CD4-positive, alpha-beta T cell (primary cell): ENCODE results near the gene SEPTIN8. TPM values are rescaled to one million over a fixed set of nuclear protein-coding genes. Genes with fewer than 3 reads are reported as not detected.

Experiments used
- ATAC-seq: fragments of 200-7000 bp; cut with Tn5 transposase; one replicate; pipeline ENCODE4 v1.10.0; 2022; ENCODE audit warnings: mild to moderate bottlenecking; ENCODE audit not compliant: poor library complexity
- CTCF ChIA-PET: fragments of 350-600 bp; sonication (Branson Sonifier 250); formaldehyde crosslinking; loops from one replicate; lab custom pipeline; 2021; ENCODE audit warnings: antibody characterized with exemption, inconsistent platforms; lab: Charles Lee
- POLR2A ChIA-PET: fragments of 350-600 bp; sonication (Branson Sonifier 250); formaldehyde crosslinking; loops from one replicate; lab custom pipeline; 2021; ENCODE audit warnings: antibody characterized with exemption, inconsistent platforms; lab: Charles Lee
- DNase-seq, 14 experiments: peaks; one replicate each; pipeline ENCODE4 v3.0.0-alpha.2; 2013 to 2020; ENCODE audit warnings: mixed read lengths in 2 of 14
- H3K27ac ChIP-seq, 2 donors: one replicate each; pipeline versions ENCODE4 v1.5.1 to v1.7.0; 2013; ENCODE audit warnings: low read length in 2 of 2, low read depth in 1 of 2, mild to moderate bottlenecking in 1 of 2
- H3K27me3 ChIP-seq, 2 experiments: 1 replicate in 1 of 2; 2 replicates in 1 of 2; pipeline versions ENCODE4 v1.6.1 to v1.7.0; 2013; ENCODE audit warnings: low read length in 2 of 2, control low read depth in 1 of 2, mild to moderate bottlenecking in 1 of 2, moderate library complexity in 1 of 2; ENCODE audit not compliant: insufficient read depth in 2 of 2, control insufficient read depth in 1 of 2
- H3K36me3 ChIP-seq: one replicate; pipeline ENCODE4 v1.6.1; 2013; ENCODE audit warnings: low read length, control low read depth; ENCODE audit not compliant: insufficient read depth
- H3K4me1 ChIP-seq: one replicate; pipeline ENCODE4 v1.6.1; 2013; ENCODE audit warnings: low read length, control low read depth; ENCODE audit not compliant: insufficient read depth
- H3K4me3 ChIP-seq: one replicate; pipeline ENCODE4 v1.5.1; 2013; ENCODE audit warnings: mild to moderate bottlenecking, low read length, moderate library complexity
- H3K9me3 ChIP-seq, 2 experiments: 1 replicate in 1 of 2; 2 replicates in 1 of 2; pipeline versions ENCODE4 v1.6.1 to v1.7.0; 2013; ENCODE audit warnings: low read length in 2 of 2, mild to moderate bottlenecking in 2 of 2, control low read depth in 1 of 2, moderate library complexity in 1 of 2; ENCODE audit not compliant: control insufficient read depth in 1 of 2, insufficient read depth in 1 of 2
- H3K27ac Mint-ChIP-seq: one replicate; pipeline ENCODE4 v1.8.0; 2020; ENCODE audit warnings: mixed read lengths
- H3K27me3 Mint-ChIP-seq: one replicate; pipeline ENCODE4 v1.8.0; 2021; ENCODE audit warnings: mixed read lengths
- H3K36me3 Mint-ChIP-seq: one replicate; pipeline ENCODE4 v1.8.0; 2021; ENCODE audit warnings: low read depth, mixed read lengths
- H3K4me1 Mint-ChIP-seq: one replicate; pipeline ENCODE4 v1.8.0; 2021; ENCODE audit warnings: low read depth, mixed read lengths
- H3K4me3 Mint-ChIP-seq: one replicate; pipeline ENCODE4 v1.8.0; 2020; ENCODE audit warnings: mild to moderate bottlenecking, mixed read lengths
- H3K9me3 Mint-ChIP-seq: one replicate; pipeline ENCODE4 v1.8.0; 2020; ENCODE audit warnings: mixed read lengths
- intact Hi-C, 2 experiments: fragments of 100-400 bp; cut with DNase I in 1 of 2; cut with micrococcal nuclease in 1 of 2; formaldehyde crosslinking; loops; one replicate each; pipeline versions ENCODE4 v1.15.1 to v1.9.0; 2023 to 2025; cut with DNase I, micrococcal nuclease
- total RNA-seq, 174 experiments: library from RNA in 2 of 174; stranded (reverse) in 2 of 174; gene quantifications; one replicate each; pipeline ENCODE4 v1.2.3 and lab custom pipeline; 2021 to 2026
- TF ChIP-seq, protein P1 (sequence below): fragments of 200-600 bp; IDR thresholded peaks from one replicate; pipeline ENCODE4 v1.8.0; 2022; ENCODE audit warnings: antibody characterized with exemption, mild to moderate bottlenecking

SEPTIN8 gene
- total RNA-seq, 2 experiments from 2014 or later, result 4.4 to 5.3 TPM

DNA sequence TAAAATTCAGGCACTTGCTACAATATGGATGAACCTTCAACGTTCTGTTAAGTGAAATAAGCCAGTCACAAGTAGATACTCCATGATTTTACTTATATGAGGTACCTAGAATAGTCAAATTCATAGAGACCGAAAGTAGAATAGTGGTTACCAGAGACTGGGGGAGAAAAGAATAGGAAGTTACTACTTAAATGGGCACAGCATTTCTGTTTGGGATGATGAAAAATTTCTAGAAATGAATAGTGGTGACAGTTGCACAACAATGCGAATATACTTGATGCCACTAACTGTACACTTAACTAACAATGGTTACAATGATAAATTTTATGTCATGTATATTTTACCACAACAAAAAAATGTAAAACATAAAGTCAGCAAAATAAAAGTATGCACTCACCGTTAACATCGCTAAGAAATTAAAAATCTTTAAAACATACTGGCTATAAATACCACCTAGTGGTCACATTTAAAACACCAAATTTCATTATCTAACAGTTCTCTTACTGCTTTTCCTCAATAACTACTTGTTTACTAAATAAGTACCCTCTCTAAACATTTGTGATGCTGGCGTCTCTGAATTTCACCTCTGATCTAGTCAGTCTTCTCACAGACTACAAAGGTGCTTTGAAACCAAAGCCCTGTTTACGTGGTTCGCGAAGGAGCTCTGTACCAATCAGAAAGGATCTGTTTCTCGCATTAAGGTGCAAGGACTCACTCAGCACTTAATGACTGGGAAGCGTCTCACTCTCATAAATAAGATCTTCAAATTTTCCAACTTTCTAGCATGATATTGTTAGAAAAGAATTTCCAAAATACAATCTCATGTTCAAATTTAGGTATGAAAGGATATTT is 62.4 kb downstream of the SEPTIN8 start:
- peak overlapping the region; percentile 5 for H3K4me3 Mint-ChIP-seq
- DNase-seq (peak in 4 of 14 experiments; percentile 2 to 39 (median 25)), ATAC-seq (peak; percentile 68)
- H3K27me3 ChIP-seq, result no peaks in the 10 kb centered on the region
- intact Hi-C loops, result loop anchor here (1.0 to 5.0 kb wide), 4 partner anchors 187 to 328 kb away; no protein-coding TSS in a partner anchor
- H3K9me3 Mint-ChIP-seq, result no peaks in the 10 kb centered on the region
- H3K36me3 Mint-ChIP-seq, result peaks cover 40% of the 10 kb centered on the region
- CTCF ChIA-PET, result interaction anchor here (1.0 kb wide), 1 partner anchor 33 kb away, joined by 3 read pairs; the partner anchor contains the start of gene CCNI2
- TF ChIP-seq, protein P1, sequence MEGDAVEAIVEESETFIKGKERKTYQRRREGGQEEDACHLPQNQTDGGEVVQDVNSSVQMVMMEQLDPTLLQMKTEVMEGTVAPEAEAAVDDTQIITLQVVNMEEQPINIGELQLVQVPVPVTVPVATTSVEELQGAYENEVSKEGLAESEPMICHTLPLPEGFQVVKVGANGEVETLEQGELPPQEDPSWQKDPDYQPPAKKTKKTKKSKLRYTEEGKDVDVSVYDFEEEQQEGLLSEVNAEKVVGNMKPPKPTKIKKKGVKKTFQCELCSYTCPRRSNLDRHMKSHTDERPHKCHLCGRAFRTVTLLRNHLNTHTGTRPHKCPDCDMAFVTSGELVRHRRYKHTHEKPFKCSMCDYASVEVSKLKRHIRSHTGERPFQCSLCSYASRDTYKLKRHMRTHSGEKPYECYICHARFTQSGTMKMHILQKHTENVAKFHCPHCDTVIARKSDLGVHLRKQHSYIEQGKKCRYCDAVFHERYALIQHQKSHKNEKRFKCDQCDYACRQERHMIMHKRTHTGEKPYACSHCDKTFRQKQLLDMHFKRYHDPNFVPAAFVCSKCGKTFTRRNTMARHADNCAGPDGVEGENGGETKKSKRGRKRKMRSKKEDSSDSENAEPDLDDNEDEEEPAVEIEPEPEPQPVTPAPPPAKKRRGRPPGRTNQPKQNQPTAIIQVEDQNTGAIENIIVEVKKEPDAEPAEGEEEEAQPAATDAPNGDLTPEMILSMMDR, result peak; percentile 66
- H3K27me3 Mint-ChIP-seq, result no peaks in the 10 kb centered on the region
- POLR2A ChIA-PET, result interaction anchor here (0.8 to 1.9 kb wide), 4 partner anchors 23 to 158 kb away, joined by 3 to 6 read pairs (median 3); partner anchors contain the start of genes CCNI2, KIF3A and RAD50
- no peaks in the 10 kb centered on the region for H3K4me1 ChIP-seq
- H3K27ac ChIP-seq, result no peak overlapping the region
- H3K36me3 ChIP-seq, result peaks cover 4% of the 10 kb centered on the region
- peaks cover 9% of the 10 kb centered on the region for H3K4me1 Mint-ChIP-seq
- no peak overlapping the region for H3K4me3 ChIP-seq
- no peak overlapping the region for H3K27ac Mint-ChIP-seq
- H3K9me3 ChIP-seq, result no peaks in the 10 kb centered on the region

DNA sequence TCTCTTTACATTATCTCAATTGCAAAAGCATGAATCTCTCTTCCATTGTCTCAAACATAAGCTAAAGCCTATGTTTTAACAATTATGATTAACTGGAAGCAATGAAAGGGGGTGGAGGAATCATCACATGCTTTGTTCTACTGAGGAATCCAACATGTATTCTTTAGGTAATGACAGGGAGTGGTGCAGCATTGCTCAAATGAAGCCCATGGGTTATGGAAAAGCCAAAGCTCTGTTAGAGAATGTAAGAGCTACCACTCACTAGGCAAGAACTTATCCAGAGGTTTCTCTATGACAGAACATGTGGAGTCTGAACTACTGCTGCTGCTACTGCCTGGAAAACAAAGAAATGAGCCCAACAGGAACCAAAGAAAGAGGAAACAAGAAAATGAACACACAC is 68.4 kb downstream of the SEPTIN8 start:
- ATAC-seq (no peak), DNase-seq (no peak)
- Mint-ChIP-seq H3K4me1 (no peaks in the 10 kb centered on the region), H3K36me3 (peaks cover 31% of the 10 kb centered on the region), H3K27ac (no peak overlapping the region), H3K27me3 (no peaks in the 10 kb centered on the region), H3K4me3 (no peak overlapping the region), H3K9me3 (no peaks in the 10 kb centered on the region)
- H3K9me3 ChIP-seq, result no peaks in the 10 kb centered on the region
- H3K36me3 ChIP-seq, result no peaks in the 10 kb centered on the region
- H3K27ac ChIP-seq, result no peak overlapping the region
- no peaks in the 10 kb centered on the region for H3K27me3 ChIP-seq
- POLR2A ChIA-PET, result no interaction called here
- no peak overlapping the region for H3K4me3 ChIP-seq
- CTCF ChIA-PET, result interaction anchor here (0.7 kb wide), 1 partner anchor 683 kb away, joined by 3 read pairs; no protein-coding TSS in a partner anchor
- no peaks in the 10 kb centered on the region for H3K4me1 ChIP-seq
- intact Hi-C loops, result no loop called here
- TF ChIP-seq, protein P1, result no peak

DNA sequence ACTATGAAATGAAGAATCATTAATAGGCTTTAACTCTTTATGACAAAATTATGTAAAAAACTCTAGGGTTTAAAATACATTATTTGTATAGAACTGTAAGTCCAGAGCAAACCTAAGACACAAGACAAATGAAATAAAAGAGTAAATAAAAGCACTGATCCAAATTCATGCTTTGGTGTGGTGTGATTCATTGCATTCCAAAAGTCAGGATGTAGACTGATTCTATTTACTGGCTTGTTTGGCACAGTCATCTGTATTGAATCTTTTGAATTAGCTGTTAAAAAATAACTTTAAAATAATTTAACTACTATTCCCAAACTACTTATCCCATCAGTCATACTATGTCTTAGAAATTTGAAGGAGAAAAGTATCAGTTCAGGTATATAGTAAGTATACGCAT is 72.2 kb downstream of the SEPTIN8 start:
- Mint-ChIP-seq H3K4me3 (no peak overlapping the region), H3K9me3 (no peaks in the 10 kb centered on the region), H3K36me3 (peaks cover 47% of the 10 kb centered on the region), H3K4me1 (no peaks in the 10 kb centered on the region), H3K27me3 (no peaks in the 10 kb centered on the region), H3K27ac (no peak overlapping the region)
- TF ChIP-seq, protein P1, result no peak
- intact Hi-C loops, result no loop called here
- Histone ChIP-seq H3K9me3 (no peaks in the 10 kb centered on the region), H3K27me3 (no peaks in the 10 kb centered on the region), H3K4me1 (no peaks in the 10 kb centered on the region), H3K4me3 (no peak overlapping the region), H3K27ac (no peak overlapping the region), H3K36me3 (peaks cover 19% of the 10 kb centered on the region)
- ChIA-PET POLR2A (no interaction called here), CTCF (interaction anchor here (1.5 kb wide), 1 partner anchor 115 kb away, joined by 3 read pairs; no protein-coding TSS in a partner anchor)
- ATAC-seq (no peak), DNase-seq (no peak)

Other genes with a start within 250 kb of the SEPTIN8 start
- gene IL5, start 233.7 kb downstream of the SEPTIN8 start, total RNA-seq, result not detected
- 10 to 100 TPM; 12.7 to 13.4 TPM for gene RAD50, start 220.3 kb downstream of the SEPTIN8 start, total RNA-seq
- under 1 TPM in 1 of 2 experiments, not detected in 1; 0.17 TPM for gene IL13, start 119.1 kb downstream of the SEPTIN8 start, total RNA-seq
- gene IL4, start 103.2 kb downstream of the SEPTIN8 start, total RNA-seq, result not detected
- 10 to 100 TPM; 10.2 to 12.4 TPM for gene KIF3A, start 39.7 kb downstream of the SEPTIN8 start, total RNA-seq
- gene CCNI2, start 29.8 kb downstream of the SEPTIN8 start, total RNA-seq, result 1 to 10 TPM; 7.2 to 8.8 TPM
- gene SOWAHA, start 36.1 kb upstream of the SEPTIN8 start, total RNA-seq, result not detected
- under 1 TPM in 1 of 2 experiments, not detected in 1; 0.59 TPM for gene SHROOM1, start 53.4 kb upstream of the SEPTIN8 start, total RNA-seq
- gene GDF9, start 89.2 kb upstream of the SEPTIN8 start, total RNA-seq, result 1 to 10 TPM in 1 of 2 experiments, under 1 TPM in 1; 0.91 to 1.6 TPM
- 100 to 1,000 TPM; 119 to 132 TPM for gene UQCRQ, start 89.4 kb upstream of the SEPTIN8 start, total RNA-seq
- under 1 TPM; 0.30 to 0.31 TPM for gene LEAP2, start 96.4 kb upstream of the SEPTIN8 start, total RNA-seq
- 100 to 1,000 TPM in 1 of 2 experiments, 10 to 100 TPM in 1; 97.9 to 103 TPM for gene AFF4, start 186.4 kb upstream of the SEPTIN8 start, total RNA-seq
- 10 to 100 TPM; 17.7 to 20.1 TPM for gene ZCCHC10, start 249.3 kb upstream of the SEPTIN8 start, total RNA-seq